H9 (cell line): ENCODE measurements around the gene TMEM82. TPM values are rescaled to one million over a fixed set of nuclear protein-coding genes. Genes with fewer than 3 reads are reported as not detected.

Experiments used
- DNase-seq: peaks from one replicate; pipeline ENCODE4 v3.0.0-alpha.2; 2017
- H2AFZ ChIP-seq: one replicate; pipeline ENCODE4 v1.6.1; 2013; ENCODE audit warnings: mild to moderate bottlenecking, low read length, control low read depth, moderate library complexity
- H2AK5ac ChIP-seq: 2 replicates; pipeline ENCODE4 v1.6.1; 2013; ENCODE audit warnings: low read length, control low read depth, mixed read lengths; ENCODE audit not compliant: insufficient read length
- H2BK120ac ChIP-seq: one replicate; pipeline ENCODE4 v1.6.1; 2013; ENCODE audit warnings: low read depth, mild to moderate bottlenecking, low read length, control low read depth, inconsistent platforms; ENCODE audit not compliant: poor library complexity, severe bottlenecking
- H2BK12ac ChIP-seq: 2 replicates; pipeline ENCODE4 v1.6.1; 2013; ENCODE audit warnings: low read length, control low read depth, mixed read lengths, low read depth; ENCODE audit not compliant: insufficient read length
- H2BK15ac ChIP-seq: 2 replicates; pipeline ENCODE4 v1.6.1; 2013; ENCODE audit warnings: low read depth, low read length, control low read depth
- H2BK20ac ChIP-seq: one replicate; pipeline ENCODE4 v1.6.1; 2013; ENCODE audit warnings: low read depth, mild to moderate bottlenecking, low read length, control low read depth, inconsistent platforms; ENCODE audit not compliant: poor library complexity, severe bottlenecking
- H2BK5ac ChIP-seq: 2 replicates; pipeline ENCODE4 v1.6.1; 2013; ENCODE audit warnings: low read length, control low read depth, mixed read lengths; ENCODE audit not compliant: insufficient read length
- H3K14ac ChIP-seq: 2 replicates; pipeline ENCODE4 v1.6.1; 2013; ENCODE audit warnings: low read length, control low read depth; ENCODE audit not compliant: insufficient read depth
- H3K18ac ChIP-seq: 2 replicates; pipeline ENCODE4 v1.6.1; 2013; ENCODE audit warnings: low read depth, mild to moderate bottlenecking, mixed read lengths, low read length, control low read depth; ENCODE audit not compliant: insufficient read length
- H3K23ac ChIP-seq: 2 replicates; pipeline ENCODE4 v1.6.1; 2013; ENCODE audit warnings: low read length, control low read depth, mixed read lengths, low read depth; ENCODE audit not compliant: insufficient read length
- H3K23me2 ChIP-seq: 2 replicates; pipeline ENCODE4 v1.6.1; 2013; ENCODE audit warnings: low read depth, mild to moderate bottlenecking, mixed read lengths, low read length, control low read depth; ENCODE audit not compliant: insufficient read length, poor library complexity, severe bottlenecking
- H3K27ac ChIP-seq: 2 replicates; pipeline ENCODE4 v1.5.1; 2013; ENCODE audit warnings: low read length, control low read depth, mixed read lengths, low read depth; ENCODE audit not compliant: insufficient read length
- H3K27me3 ChIP-seq: 2 replicates; pipeline ENCODE4 v1.6.1; 2013; ENCODE audit warnings: low read length, control low read depth, inconsistent platforms; ENCODE audit not compliant: insufficient read depth
- H3K4ac ChIP-seq: 2 replicates; pipeline ENCODE4 v1.6.1; 2013; ENCODE audit warnings: low read depth, mild to moderate bottlenecking, control low read depth, inconsistent platforms, low read length, moderate library complexity
- H3K4me1 ChIP-seq: 2 replicates; pipeline ENCODE4 v1.6.1; 2013; ENCODE audit warnings: low read length, control low read depth, inconsistent platforms; ENCODE audit not compliant: insufficient read depth
- H3K4me2 ChIP-seq: 2 replicates; pipeline ENCODE4 v1.6.1; 2013; ENCODE audit warnings: low read length, control low read depth, mixed read lengths; ENCODE audit not compliant: insufficient read length, insufficient read depth
- H3K56ac ChIP-seq: 2 replicates; pipeline ENCODE4 v1.6.1; 2013; ENCODE audit warnings: low read depth, mild to moderate bottlenecking, mixed read lengths, low read length, control low read depth; ENCODE audit not compliant: insufficient read length
- H3K79me1 ChIP-seq: 2 replicates; pipeline ENCODE4 v1.6.1; 2013; ENCODE audit warnings: low read depth, mild to moderate bottlenecking, moderate library complexity, low read length, control low read depth, inconsistent platforms; ENCODE audit not compliant: insufficient read depth, poor library complexity, severe bottlenecking
- H3K79me2 ChIP-seq: 2 replicates; pipeline ENCODE4 v1.6.1; 2013; ENCODE audit warnings: low read length, control low read depth, inconsistent platforms; ENCODE audit not compliant: insufficient read depth
- H3K9ac ChIP-seq: 2 replicates; pipeline ENCODE4 v1.6.1; 2013; ENCODE audit warnings: low read length, control low read depth, mixed read lengths; ENCODE audit not compliant: insufficient read length; ENCODE audit errors: extremely low read depth
- H3K9me3 ChIP-seq: one replicate; pipeline ENCODE4 v1.6.1; 2013; ENCODE audit warnings: low read depth, low read length, inconsistent platforms; ENCODE audit not compliant: control insufficient read depth
- H3T11ph ChIP-seq: one replicate; pipeline ENCODE4 v1.6.1; 2013; ENCODE audit warnings: mild to moderate bottlenecking, low read length, control low read depth, inconsistent platforms
- H4K20me1 ChIP-seq: one replicate; pipeline ENCODE4 v1.6.1; 2013; ENCODE audit not compliant: control insufficient read depth, insufficient read length, insufficient read depth
- H4K5ac ChIP-seq: 2 replicates; pipeline ENCODE4 v1.6.1; 2013; ENCODE audit warnings: low read depth, mild to moderate bottlenecking, mixed read lengths, low read length, control low read depth; ENCODE audit not compliant: insufficient read length
- H4K8ac ChIP-seq: replicated peaks from 2 replicates; pipeline ENCODE4 v1.6.1; 2013; ENCODE audit warnings: low read length, control low read depth, mixed read lengths, low read depth; ENCODE audit not compliant: insufficient read length
- H4K91ac ChIP-seq: 2 replicates; pipeline ENCODE4 v1.6.1; 2013; ENCODE audit warnings: low read depth, mild to moderate bottlenecking, moderate library complexity, mixed read lengths, low read length, control low read depth; ENCODE audit not compliant: insufficient read length
- H3K27ac Mint-ChIP-seq, 3 experiments: 2 replicates in 2 of 3; 3 replicates in 1 of 3; pipeline ENCODE4 v1.8.0; 2020 to 2021; ENCODE audit warnings: mixed read lengths in 3 of 3, mild to moderate bottlenecking in 1 of 3, moderate library complexity in 1 of 3
- H3K27me3 Mint-ChIP-seq: 2 replicates; pipeline ENCODE4 v1.8.0; 2021; ENCODE audit warnings: low read depth, mild to moderate bottlenecking, moderate library complexity, mixed read lengths
- H3K36me3 Mint-ChIP-seq, 3 experiments: 2 replicates in 2 of 3; 3 replicates in 1 of 3; pipeline ENCODE4 v1.8.0; 2020 to 2021; ENCODE audit warnings: low read depth in 3 of 3, mixed read lengths in 3 of 3; ENCODE audit not compliant: insufficient read depth in 1 of 3
- H3K4me1 Mint-ChIP-seq, 2 experiments: 2 replicates each; pipeline ENCODE4 v1.8.0; 2020; ENCODE audit warnings: mixed read lengths in 2 of 2
- H3K4me3 Mint-ChIP-seq, 2 experiments: 2 replicates in 1 of 2; 3 replicates in 1 of 2; pipeline ENCODE4 v1.8.0; 2020 to 2021; ENCODE audit warnings: mild to moderate bottlenecking in 2 of 2, mixed read lengths in 2 of 2, moderate library complexity in 1 of 2
- H3K9me3 Mint-ChIP-seq, 2 experiments: 2 replicates in 1 of 2; 3 replicates in 1 of 2; pipeline ENCODE4 v1.8.0; 2020; ENCODE audit warnings: mild to moderate bottlenecking in 2 of 2, mixed read lengths in 2 of 2, moderate library complexity in 1 of 2
- CTCF ChIP-seq: fragments of 200-600 bp; sonication (generic); conservative IDR thresholded peaks from 3 replicates; pipeline ENCODE4 v1.8.0; 2021; ENCODE audit warnings: antibody characterized with exemption, mild to moderate bottlenecking
- WGBS: extraction: QIAGEN DNeasy Blood & Tissue Kit; methylation state at CpG from one replicate; pipeline ENCODE4 v1.1.7; 2013; ENCODE audit warnings: missing lambda C conversion rate, low lambda C conversion rate, mixed read lengths; ENCODE audit not compliant: insufficient read length; ENCODE audit errors: extremely low coverage; 5-methylcytosine and 5-hydroxymethylcytosine counted together
- total RNA-seq: library from RNA; stranded (reverse); gene quantifications from 2 replicates; pipeline ENCODE4 v1.2.1, GENCODE V29; 2021

The TMEM82 gene
- total RNA-seq, 1 experiment from 2014 or later = 1.4 TPM

GRCh38 chr1:15707239-15707925 lies 34.9 kb upstream of the TMEM82 start:
- Histone ChIP-seq H3T11ph (no peak overlapping the region), H2AFZ (no peak overlapping the region)
- DNase-seq = no peak

More at GRCh38 chr1:15707239-15707925, 34.9 kb upstream of the TMEM82 start:
- H2BK12ac ChIP-seq = no peak overlapping the region
- no peaks in the 10 kb centered on the region; the same call in 1 of the 2 replicates for H3K4me1 ChIP-seq
- H3K9me3 ChIP-seq = no peaks in the 10 kb centered on the region
- H3K4ac ChIP-seq = no peak overlapping the region
- no peak overlapping the region for H3K9ac ChIP-seq
- no peak overlapping the region for H2BK20ac ChIP-seq
- H3K27me3 ChIP-seq = no peaks in the 10 kb centered on the region
- H3K9me3 Mint-ChIP-seq = no peaks in the 10 kb centered on the region
- H3K79me2 ChIP-seq = no peaks in the 10 kb centered on the region; the same call in 1 of the 2 replicates
- H3K23me2 ChIP-seq = no peaks in the 10 kb centered on the region
- H3K23ac ChIP-seq = no peak overlapping the region
- no peak overlapping the region for H2BK120ac ChIP-seq
- no peaks in the 10 kb centered on the region for H4K20me1 ChIP-seq
- H3K18ac ChIP-seq = no peak overlapping the region
- H3K4me3 Mint-ChIP-seq = no peak overlapping the region
- H3K14ac ChIP-seq = no peak overlapping the region
- H2AK5ac ChIP-seq = no peak overlapping the region
- H3K4me2 ChIP-seq = no peak overlapping the region
- H3K27me3 Mint-ChIP-seq = no peaks in the 10 kb centered on the region
- TF ChIP-seq CTCF = no peak
- H2BK5ac ChIP-seq = no peak overlapping the region
- H3K27ac ChIP-seq = no peak overlapping the region
- no peak overlapping the region for H2BK15ac ChIP-seq
- WGBS = no CpG with 5 or more reads among the region's 8 CpGs
- no peak overlapping the region for H4K8ac ChIP-seq
- no peak overlapping the region for H3K56ac ChIP-seq
- H3K4me1 Mint-ChIP-seq = peaks cover 3% of the 10 kb centered on the region in 2 experiments; a peak in 2 of 4 replicates
- H3K36me3 Mint-ChIP-seq = peaks cover 1 to 14% (median 4%) of the 10 kb centered on the region in 3 experiments; a peak in 4 of 7 replicates
- H3K27ac Mint-ChIP-seq = no peak overlapping the region
- no peak overlapping the region for H4K91ac ChIP-seq
- no peak overlapping the region for H4K5ac ChIP-seq
- no peaks in the 10 kb centered on the region for H3K79me1 ChIP-seq
